HG03457 (cell line): ENCODE data around the gene KBTBD13.

Experiments used
- ATAC-seq: cut with Tn5 transposase; IDR thresholded peaks from one replicate; pipeline ENCODE4 v1.9.1; 2021; ENCODE audit warnings: moderate number of reproducible peaks; ENCODE audit not compliant: unreplicated experiment

The KBTBD13 gene

DNA sequence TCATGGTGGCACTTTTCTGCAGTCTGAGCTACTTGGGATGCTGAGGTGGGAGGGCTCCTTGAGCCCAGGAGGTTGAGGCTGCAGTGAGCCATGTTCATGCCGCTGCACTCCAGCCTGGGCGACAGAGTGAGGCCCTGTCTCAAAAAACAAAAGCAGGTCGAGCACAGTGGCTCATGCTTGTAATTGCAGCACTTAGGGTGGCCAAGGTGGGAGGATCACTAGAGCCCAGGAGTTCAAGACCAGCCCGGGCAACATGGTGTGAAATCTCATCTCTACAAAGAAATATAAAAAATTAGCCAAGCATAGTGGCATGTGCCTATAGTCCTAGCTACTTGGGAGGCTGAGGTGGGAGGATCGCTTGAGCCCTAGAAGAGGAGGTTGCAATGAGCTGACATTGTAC is 28.5 kb downstream of the KBTBD13 start:
- ATAC-seq, result no peak

DNA sequence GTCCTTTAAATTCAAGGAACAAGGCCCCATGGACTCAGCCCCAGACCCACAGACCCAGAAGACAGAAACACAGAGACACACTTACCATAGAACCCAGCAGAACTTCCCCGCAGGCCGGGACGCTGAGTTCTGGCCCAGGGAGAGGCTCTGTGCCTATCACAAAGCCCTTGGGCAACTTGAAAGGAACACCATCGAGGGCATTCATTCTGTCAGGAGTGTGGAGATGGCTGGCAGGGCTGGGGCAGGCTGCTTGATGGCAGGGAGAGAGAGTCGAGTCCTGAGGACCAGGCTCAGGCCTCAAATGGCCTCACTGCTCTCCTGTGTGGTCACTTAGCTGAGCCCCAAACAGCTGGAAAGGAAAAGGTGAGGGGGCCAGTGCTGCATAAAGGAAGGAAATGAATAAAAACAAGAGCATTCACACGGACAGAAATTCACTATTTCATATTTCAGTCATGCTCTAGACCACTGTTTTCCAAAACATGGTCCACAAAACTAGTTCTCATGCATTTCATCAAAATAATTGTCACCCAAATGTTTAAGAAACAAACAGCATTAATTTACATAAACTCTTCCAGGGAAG is 29.6 kb downstream of the KBTBD13 start:
- no peak for ATAC-seq

DNA sequence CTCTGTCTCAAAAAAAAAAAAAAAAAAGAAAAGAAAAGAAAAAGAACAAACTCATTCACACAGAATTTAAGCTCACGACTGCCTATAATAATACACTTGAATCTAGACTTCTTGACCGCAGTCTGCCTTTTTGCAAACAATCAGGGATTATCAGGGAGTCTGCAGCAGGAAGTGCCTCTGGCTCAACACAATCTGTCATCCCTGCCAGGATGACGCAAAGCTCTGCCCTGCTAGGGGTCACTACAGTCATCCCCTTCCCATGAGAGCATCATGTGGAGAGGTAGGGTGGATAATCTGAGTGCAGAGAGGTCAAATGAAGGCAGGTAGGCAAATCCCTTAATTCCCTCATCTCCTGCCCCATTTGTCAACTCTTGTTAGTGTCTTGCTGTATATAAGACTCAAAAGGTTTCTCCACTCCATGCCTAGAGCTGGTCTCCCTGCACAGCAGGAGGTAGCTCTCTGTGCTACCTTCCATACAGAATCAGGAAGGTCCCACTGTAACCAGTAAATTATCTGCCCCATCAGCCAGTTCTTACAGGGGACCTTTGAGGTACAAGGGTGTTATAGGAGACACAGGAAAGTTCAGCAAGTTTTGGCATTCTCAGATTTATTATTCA is 34.2 kb downstream of the KBTBD13 start:
- no peak for ATAC-seq

DNA sequence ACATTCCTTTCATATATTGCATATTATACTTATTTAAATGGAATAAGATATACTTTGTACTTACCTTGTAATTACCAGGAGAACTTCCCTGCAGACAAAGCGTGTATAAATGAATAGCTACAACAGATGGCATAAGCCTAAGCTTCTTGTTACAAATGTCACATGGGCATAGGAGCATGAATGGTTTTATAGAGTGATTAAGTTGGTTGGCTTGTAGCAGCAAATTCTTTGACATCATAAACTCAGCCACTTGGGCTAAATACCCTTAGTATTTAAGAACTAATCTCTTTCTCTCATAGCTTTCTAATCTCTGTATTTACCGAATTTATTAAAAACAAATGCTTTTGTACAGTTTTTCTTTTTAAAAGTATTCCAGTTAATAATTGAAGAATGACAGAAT is 38.5 kb downstream of the KBTBD13 start, which contains the start of gene UBAP1L:
Gene UBAP1L (minus strand): TSS at position 115 of the 400 bp plus-strand sequence. CDS start 8,985 bp downstream, outside the sequence.
- no peak for ATAC-seq

DNA sequence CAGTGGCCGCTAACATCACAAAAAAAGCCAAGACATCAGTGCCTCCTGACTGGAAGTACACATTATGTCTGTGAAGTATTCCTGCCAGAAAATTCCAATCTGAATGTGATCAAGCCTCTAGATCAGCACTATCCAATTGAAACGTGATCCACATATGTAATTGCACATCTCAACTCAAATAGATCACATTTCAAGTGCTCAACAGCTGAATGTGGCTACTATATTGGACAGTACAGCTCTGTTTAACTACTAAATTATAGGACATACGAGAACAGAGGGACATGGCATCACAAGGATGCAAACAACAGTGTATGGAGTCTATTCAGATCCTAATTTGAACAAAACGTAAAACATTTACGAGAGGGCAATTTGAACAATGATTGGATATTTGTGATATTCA is 39.0 kb downstream of the KBTBD13 start:
- ATAC-seq, result no peak
